Measurements from ENCODE around the gene LNX1. TPM values are rescaled to one million over a fixed set of nuclear protein-coding genes. Genes with fewer than 3 reads are reported as not detected.

Gene LNX1
- total RNA-seq, 4 donors from 2014 or later: 14.5 to 41.0 (median 22.9) TPM

DNA sequence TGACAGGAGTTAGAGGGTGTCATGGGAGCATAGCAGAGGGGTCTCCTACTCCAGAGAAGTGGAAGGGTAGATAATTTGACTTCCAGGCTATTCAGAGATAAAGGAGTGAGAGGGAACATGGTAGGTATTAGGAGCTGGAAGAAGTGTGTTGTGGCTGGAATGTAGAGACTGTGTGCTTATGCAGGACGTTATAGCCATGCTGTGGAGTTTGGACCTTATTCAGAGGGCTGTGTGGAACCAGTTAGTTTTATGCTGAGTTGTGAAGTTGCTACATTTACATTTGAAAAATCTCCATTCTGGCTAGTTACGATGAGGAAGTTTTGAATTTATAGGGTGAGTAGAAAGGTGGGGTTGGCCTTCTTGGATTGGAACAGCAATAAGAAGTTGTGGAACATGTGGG, 146.3 kb downstream of the LNX1 start:
- no peak for TF ChIP-seq POLR2A (IDR thresholded peaks at IDR 0.05)
- no peak for TF ChIP-seq CTCF (IDR thresholded peaks at IDR 0.05)
- H3K9me3 ChIP-seq: no peaks in the 10 kb centered on the region
- H3K4me3 ChIP-seq: no peak overlapping the region
- no peak for DNase-seq
- no peak overlapping the region for H3K27ac ChIP-seq
- peaks cover 0 to 69% (median 6%) of the 10 kb centered on the region in 3 donors for H3K36me3 ChIP-seq
- no peaks in the 10 kb centered on the region for H3K4me1 ChIP-seq
- H3K27me3 ChIP-seq: no peaks in the 10 kb centered on the region
- WGBS, 2 donors: 90 to 97% methylated on average over 2 of the region's 2 CpGs
- intact Hi-C loops (cut with DNase I): no loop called here

- intact Hi-C loops (cut with DNase I): no loop called here
- no peak for TF ChIP-seq POLR2A (IDR thresholded peaks at IDR 0.05)
- no peak for TF ChIP-seq CTCF (IDR thresholded peaks at IDR 0.05)
- no peak overlapping the region for H3K4me3 ChIP-seq
- DNase-seq: no peak
- no peak overlapping the region for H3K27ac ChIP-seq
- H3K36me3 ChIP-seq: peaks cover 0 to 88% (median 6%) of the 10 kb centered on the region in 3 donors
- WGBS, 2 donors: 82 to 95% methylated on average over 1 of the region's 1 CpG
- H3K9me3 ChIP-seq: no peaks in the 10 kb centered on the region
- no peaks in the 10 kb centered on the region for H3K4me1 ChIP-seq
- no peaks in the 10 kb centered on the region for H3K27me3 ChIP-seq
Observed at GRCh38 chr4:53441564-53441963, 149.7 kb downstream of the LNX1 start.

DNA sequence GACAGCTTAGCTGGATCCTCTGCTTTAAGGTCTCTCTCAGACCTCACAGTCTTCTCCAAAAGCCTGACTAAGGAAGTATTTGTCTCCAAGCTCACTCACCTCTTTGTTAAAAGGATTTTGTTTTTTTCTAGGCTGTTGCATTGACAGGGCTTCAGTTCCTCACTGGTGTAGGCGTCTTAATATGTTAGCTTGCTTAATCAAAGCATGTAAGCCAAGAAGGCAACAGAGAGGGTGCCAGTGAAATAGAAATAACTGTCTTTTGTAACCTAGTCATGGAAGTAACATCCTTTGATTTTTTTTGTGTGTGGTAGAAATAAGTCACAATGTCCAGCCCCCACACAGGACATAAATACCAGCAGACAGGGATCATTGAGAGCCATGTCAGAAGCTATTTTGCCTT, 155.0 kb downstream of the LNX1 start:
- no peak overlapping the region for H3K27ac ChIP-seq
- no peaks in the 10 kb centered on the region for H3K27me3 ChIP-seq
- no peak for DNase-seq
- peaks cover 0 to 77% (median 0%) of the 10 kb centered on the region in 3 donors for H3K36me3 ChIP-seq
- WGBS, 2 donors: 78 to 94% methylated on average over 1 of the region's 1 CpG
- TF ChIP-seq CTCF (IDR thresholded peaks at IDR 0.05) (no peak), POLR2A (IDR thresholded peaks at IDR 0.05) (no peak)
- no peaks in the 10 kb centered on the region for H3K4me1 ChIP-seq
- no peak overlapping the region for H3K4me3 ChIP-seq
- no peaks in the 10 kb centered on the region for H3K9me3 ChIP-seq
- intact Hi-C loops (cut with DNase I): no loop called here

- DNase-seq: no peak
- Histone ChIP-seq H3K4me1 (no peaks in the 10 kb centered on the region), H3K36me3 (peaks cover 0 to 83% (median 10%) of the 10 kb centered on the region in 3 donors), H3K27ac (no peak overlapping the region), H3K4me3 (no peak overlapping the region), H3K27me3 (no peaks in the 10 kb centered on the region), H3K9me3 (no peaks in the 10 kb centered on the region)
- 84 to 88% methylated on average over 4 of the region's 4 CpGs for WGBS, 2 donors
- TF ChIP-seq CTCF (IDR thresholded peaks at IDR 0.05): no peak
- no peak for TF ChIP-seq POLR2A (IDR thresholded peaks at IDR 0.05)
- intact Hi-C loops (cut with DNase I): no loop called here
Observed at GRCh38 chr4:53432528-53433424, 158.5 kb downstream of the LNX1 start.

- no peaks in the 10 kb centered on the region for H3K4me1 ChIP-seq
- no peaks in the 10 kb centered on the region for H3K27me3 ChIP-seq
- intact Hi-C loops (cut with DNase I): no loop called here
- TF ChIP-seq POLR2A (IDR thresholded peaks at IDR 0.05) (no peak), CTCF (IDR thresholded peaks at IDR 0.05) (no peak)
- H3K9me3 ChIP-seq: no peaks in the 10 kb centered on the region
- no peak overlapping the region for H3K4me3 ChIP-seq
- H3K27ac ChIP-seq: no peak overlapping the region
- 78 to 84% methylated on average over 5 of the region's 5 CpGs for WGBS, 2 donors
- H3K36me3 ChIP-seq: peaks cover 0 to 79% (median 10%) of the 10 kb centered on the region in 3 donors
- no peak for DNase-seq
Observed at GRCh38 chr4:53431052-53431451, 160.2 kb downstream of the LNX1 start.
